SU-DHL-6 (cell line): ENCODE results near the gene VAPB.

ENCODE experiments used
- EZH2phosphoT487 ChIP-seq: fragments of 200-600 bp; sonication (generic), shearing (Covaris generic); conservative IDR thresholded peaks from 2 replicates; pipeline ENCODE4 v1.6.1; 2018; ENCODE audit warnings: mild to moderate bottlenecking, antibody characterized with exemption, low read length, moderate library complexity, mixed read lengths
- TF ChIP-seq, protein P1 (sequence below): fragments of 200-600 bp; sonication (generic); IDR thresholded peaks from one replicate; pipeline ENCODE4 v1.5.1; 2017; ENCODE audit warnings: antibody characterized with exemption, mild to moderate bottlenecking, low read length, moderate library complexity; ENCODE audit not compliant: insufficient read depth, poor library complexity, severe bottlenecking

DNA sequence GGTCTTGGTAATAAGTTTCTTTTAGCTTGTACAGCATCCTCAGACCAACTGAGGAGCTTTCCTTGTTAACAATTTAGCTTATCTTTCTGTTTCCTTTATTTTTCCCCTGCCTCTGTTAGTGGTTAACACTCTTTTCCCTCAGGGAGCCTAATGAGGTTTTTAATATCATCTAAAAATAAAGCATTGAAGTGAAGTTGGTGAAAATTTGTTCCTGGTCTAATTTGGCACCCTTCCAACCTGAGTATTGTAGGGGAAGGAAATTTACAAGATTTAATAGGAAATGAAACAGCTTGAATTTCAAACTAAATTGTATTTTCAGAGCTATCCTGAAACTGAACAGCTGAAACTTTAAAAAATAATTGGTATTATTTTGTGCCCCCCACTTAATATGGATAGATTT lies 28.1 kb upstream of the VAPB start:
- TF ChIP-seq, protein P1, sequence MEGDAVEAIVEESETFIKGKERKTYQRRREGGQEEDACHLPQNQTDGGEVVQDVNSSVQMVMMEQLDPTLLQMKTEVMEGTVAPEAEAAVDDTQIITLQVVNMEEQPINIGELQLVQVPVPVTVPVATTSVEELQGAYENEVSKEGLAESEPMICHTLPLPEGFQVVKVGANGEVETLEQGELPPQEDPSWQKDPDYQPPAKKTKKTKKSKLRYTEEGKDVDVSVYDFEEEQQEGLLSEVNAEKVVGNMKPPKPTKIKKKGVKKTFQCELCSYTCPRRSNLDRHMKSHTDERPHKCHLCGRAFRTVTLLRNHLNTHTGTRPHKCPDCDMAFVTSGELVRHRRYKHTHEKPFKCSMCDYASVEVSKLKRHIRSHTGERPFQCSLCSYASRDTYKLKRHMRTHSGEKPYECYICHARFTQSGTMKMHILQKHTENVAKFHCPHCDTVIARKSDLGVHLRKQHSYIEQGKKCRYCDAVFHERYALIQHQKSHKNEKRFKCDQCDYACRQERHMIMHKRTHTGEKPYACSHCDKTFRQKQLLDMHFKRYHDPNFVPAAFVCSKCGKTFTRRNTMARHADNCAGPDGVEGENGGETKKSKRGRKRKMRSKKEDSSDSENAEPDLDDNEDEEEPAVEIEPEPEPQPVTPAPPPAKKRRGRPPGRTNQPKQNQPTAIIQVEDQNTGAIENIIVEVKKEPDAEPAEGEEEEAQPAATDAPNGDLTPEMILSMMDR = no peak
- no peak for TF ChIP-seq EZH2phosphoT487
